Prostate gland (tissue), 2 donors: Measurements from ENCODE around the gene FNDC3B.

Experiments
- POLR2AphosphoS5 ChIP-seq: sonication (generic); formaldehyde crosslinking; IDR thresholded peaks from one replicate; pipeline ENCODE4 v1.6.1; 2017; ENCODE audit warnings: antibody characterized with exemption
- TF ChIP-seq, protein P1 (sequence below), 4 experiments: fragments of 200-600 bp in 2 of 4; fragments of 450-650 bp in 2 of 4; sonication (generic) in 2 of 4; IDR thresholded peaks; 1 replicate in 3 of 4; 2 replicates in 1 of 4; pipeline ENCODE4 v1.5.1; 2016 to 2019; ENCODE audit warnings: antibody characterized with exemption in 4 of 4, mild to moderate bottlenecking in 2 of 4, moderate library complexity in 2 of 4

GRCh38 chr3:172135185-172135584 is 95.8 kb downstream of the FNDC3B start:
- TF ChIP-seq, protein P1, sequence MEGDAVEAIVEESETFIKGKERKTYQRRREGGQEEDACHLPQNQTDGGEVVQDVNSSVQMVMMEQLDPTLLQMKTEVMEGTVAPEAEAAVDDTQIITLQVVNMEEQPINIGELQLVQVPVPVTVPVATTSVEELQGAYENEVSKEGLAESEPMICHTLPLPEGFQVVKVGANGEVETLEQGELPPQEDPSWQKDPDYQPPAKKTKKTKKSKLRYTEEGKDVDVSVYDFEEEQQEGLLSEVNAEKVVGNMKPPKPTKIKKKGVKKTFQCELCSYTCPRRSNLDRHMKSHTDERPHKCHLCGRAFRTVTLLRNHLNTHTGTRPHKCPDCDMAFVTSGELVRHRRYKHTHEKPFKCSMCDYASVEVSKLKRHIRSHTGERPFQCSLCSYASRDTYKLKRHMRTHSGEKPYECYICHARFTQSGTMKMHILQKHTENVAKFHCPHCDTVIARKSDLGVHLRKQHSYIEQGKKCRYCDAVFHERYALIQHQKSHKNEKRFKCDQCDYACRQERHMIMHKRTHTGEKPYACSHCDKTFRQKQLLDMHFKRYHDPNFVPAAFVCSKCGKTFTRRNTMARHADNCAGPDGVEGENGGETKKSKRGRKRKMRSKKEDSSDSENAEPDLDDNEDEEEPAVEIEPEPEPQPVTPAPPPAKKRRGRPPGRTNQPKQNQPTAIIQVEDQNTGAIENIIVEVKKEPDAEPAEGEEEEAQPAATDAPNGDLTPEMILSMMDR (IDR thresholded peaks at IDR 0.05), result no peak
- TF ChIP-seq POLR2AphosphoS5, result peak; percentile 14
